Naive thymus-derived CD8-positive, alpha-beta T cell (primary cell): ENCODE data around the gene VWA3A. TPM values are rescaled to one million over a fixed set of nuclear protein-coding genes. Genes with fewer than 3 reads are reported as not detected.

Experiments
- ATAC-seq, 2 donors: fragments of 150-1000 bp; cut with Tn5 transposase in 1 of 2; sonication (Bioruptor Pico), chemical (Tn5 transposase) in 1 of 2; 1 replicate in 1 of 2; 2 replicates in 1 of 2; pipeline ENCODE4 v1.10.0; 2021; ENCODE audit warnings: mild to moderate bottlenecking in 2 of 2, moderate library complexity in 2 of 2
- POLR2A ChIA-PET: fragments of 350-600 bp; sonication (Branson Sonifier 250); formaldehyde crosslinking; loops from one replicate; lab custom pipeline; 2021; ENCODE audit warnings: antibody characterized with exemption; lab: Charles Lee
- DNase-seq, 10 donors: peaks; one replicate each; pipeline versions ENCODE4 v3.0.0 to v3.0.0-alpha.2; 2020 to 2022
- H3K27ac Mint-ChIP-seq, 10 donors: one replicate each; pipeline ENCODE4 v1.8.0; 2020 to 2022; ENCODE audit warnings: mild to moderate bottlenecking in 10 of 10, mixed read lengths in 10 of 10, moderate library complexity in 4 of 10, inconsistent platforms in 1 of 10
- H3K27me3 Mint-ChIP-seq, 5 donors: one replicate each; pipeline ENCODE4 v1.8.0; 2021 to 2022; ENCODE audit warnings: mixed read lengths in 5 of 5
- H3K36me3 Mint-ChIP-seq, 3 donors: one replicate each; pipeline ENCODE4 v1.8.0; 2020 to 2022; ENCODE audit warnings: mixed read lengths in 3 of 3, mild to moderate bottlenecking in 2 of 3, inconsistent platforms in 1 of 3
- H3K4me1 Mint-ChIP-seq, 4 donors: one replicate each; pipeline ENCODE4 v1.8.0; 2021 to 2022; ENCODE audit warnings: mixed read lengths in 4 of 4
- H3K4me3 Mint-ChIP-seq, 10 donors: one replicate each; pipeline ENCODE4 v1.8.0; 2020 to 2022; ENCODE audit warnings: mild to moderate bottlenecking in 10 of 10, mixed read lengths in 10 of 10, moderate library complexity in 6 of 10, inconsistent platforms in 1 of 10
- H3K9me3 Mint-ChIP-seq, 9 donors: one replicate each; pipeline ENCODE4 v1.8.0; 2020 to 2022; ENCODE audit warnings: mixed read lengths in 9 of 9, mild to moderate bottlenecking in 3 of 9, inconsistent platforms in 1 of 9, moderate library complexity in 1 of 9
- polyA plus RNA-seq, 3 donors: library from polyadenylated mRNA; unstranded; fragments of 300-500 nt; fragmentation: Illumina TruSeq; gene quantifications; one replicate each; pipeline ENCODE4 v1.2.3, GENCODE V29; 2021
- total RNA-seq, 8 experiments: library from RNA in 2 of 8; stranded (reverse) in 2 of 8; gene quantifications; one replicate each; pipeline ENCODE4 v1.2.3 and lab custom pipeline; 2021 to 2026

VWA3A gene
- total and polyA plus RNA-seq, 5 experiments from 2014 or later: 0.65 to 0.99 TPM; not detected in 3

DNA sequence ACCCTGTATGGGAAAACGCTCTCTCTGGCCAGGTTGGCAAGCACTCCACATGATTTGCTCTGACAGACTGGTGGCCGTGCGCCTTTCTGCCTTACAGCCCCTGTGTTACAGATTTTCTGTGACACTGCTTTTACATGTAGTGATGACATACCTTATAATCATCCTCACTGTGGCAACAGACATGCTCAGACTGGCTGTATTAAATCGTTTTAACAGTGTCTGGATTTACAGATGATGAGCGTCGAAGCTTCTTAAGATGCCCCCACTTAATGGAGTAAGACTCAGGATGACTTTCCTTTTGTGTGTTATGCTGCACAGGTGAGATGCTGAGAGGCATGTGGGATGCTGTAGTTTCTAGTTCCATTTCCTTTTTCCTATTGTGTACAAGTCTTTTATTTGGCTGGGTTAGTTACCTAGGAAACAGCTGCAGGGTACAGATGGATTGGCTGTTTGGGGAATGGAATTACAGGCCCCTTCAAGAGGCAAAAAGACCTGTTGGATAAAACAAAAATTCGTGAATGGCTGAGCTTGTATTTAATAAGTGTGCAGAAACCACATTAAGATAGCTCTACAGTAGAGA, 20.9 kb upstream of the VWA3A start:
- Mint-ChIP-seq H3K4me1 (peaks cover 0 to 5% (median 0%) of the 10 kb centered on the region in 4 donors), H3K36me3 (peaks cover 10 to 13% (median 11%) of the 10 kb centered on the region in 3 donors), H3K27ac (no peak overlapping the region), H3K9me3 (peaks cover 0 to 13% (median 6%) of the 10 kb centered on the region in 9 donors), H3K27me3 (no peaks in the 10 kb centered on the region), H3K4me3 (no peak overlapping the region)
- ATAC-seq (no peak), DNase-seq (no peak)
- POLR2A ChIA-PET: no interaction called here

DNA sequence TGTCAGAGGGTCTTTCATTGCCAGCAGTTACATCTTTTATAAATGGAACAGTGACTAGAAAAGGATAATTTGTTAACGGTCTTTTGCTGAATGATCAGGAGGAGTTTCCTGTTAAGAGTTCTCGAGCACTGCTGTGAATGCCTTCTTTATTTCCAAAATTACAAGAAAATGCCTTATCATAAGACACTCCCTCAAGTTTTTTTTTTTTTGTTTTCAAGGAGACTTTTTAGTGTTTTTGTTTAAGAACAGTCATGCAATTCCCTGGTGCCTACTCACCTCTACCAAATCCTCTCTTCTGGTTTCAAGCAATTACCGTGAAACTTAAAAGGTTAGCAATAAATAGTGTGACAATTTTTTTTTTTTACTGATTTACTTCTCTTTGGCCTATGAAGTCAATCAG, 19.0 kb upstream of the VWA3A start:
- Mint-ChIP-seq H3K4me3 (no peak overlapping the region), H3K27ac (peak overlapping the region in 4 of 10 donors; percentile 5 to 51 (median 36)), H3K27me3 (no peaks in the 10 kb centered on the region), H3K36me3 (peaks cover 0 to 3% (median 0%) of the 10 kb centered on the region in 3 donors), H3K4me1 (peaks cover 0 to 9% (median 1%) of the 10 kb centered on the region in 4 donors), H3K9me3 (peaks cover 0 to 2% (median 0%) of the 10 kb centered on the region in 9 donors)
- DNase-seq (no peak), ATAC-seq (no peak)
- POLR2A ChIA-PET: no interaction called here

DNA sequence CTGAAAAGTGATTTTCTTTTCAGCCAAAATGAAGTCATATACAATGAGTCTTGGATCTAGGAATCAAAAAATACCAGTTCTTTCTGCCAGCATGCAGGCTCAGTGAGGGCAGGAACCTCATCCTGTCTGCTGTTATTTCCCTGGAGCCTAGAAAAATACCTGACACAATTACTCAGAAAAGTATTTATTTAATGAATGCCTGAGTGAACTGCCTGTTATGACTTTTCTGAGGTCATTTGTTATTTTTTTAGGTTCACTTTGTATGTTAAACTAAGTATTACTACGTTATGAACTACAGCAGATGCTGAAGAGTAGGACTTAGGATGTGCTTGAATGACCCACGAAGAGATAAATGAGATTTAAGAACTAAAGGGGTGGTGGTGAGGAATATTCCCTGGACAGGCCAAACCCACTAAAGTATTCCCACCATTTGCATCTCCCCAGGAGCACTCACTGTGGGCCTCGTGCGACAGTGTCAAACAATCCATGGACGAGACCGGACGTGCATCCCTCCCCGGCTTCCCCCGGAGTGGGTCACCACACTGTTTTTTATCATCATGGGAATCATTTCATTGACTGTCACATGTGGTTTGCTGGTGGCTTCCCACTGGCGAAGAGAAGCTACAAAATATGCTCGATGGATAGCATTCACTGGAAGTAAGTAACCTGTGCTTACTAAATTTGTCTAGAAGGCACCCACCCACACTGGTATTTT, 17.1 kb upstream of the VWA3A start:
- Mint-ChIP-seq H3K27ac (peak overlapping the region in 2 of 10 donors; percentile 53 to 67), H3K4me3 (no peak overlapping the region), H3K4me1 (peaks cover 0 to 9% (median 1%) of the 10 kb centered on the region in 4 donors), H3K27me3 (no peaks in the 10 kb centered on the region), H3K9me3 (no peaks in the 10 kb centered on the region), H3K36me3 (peaks cover 0 to 7% (median 0%) of the 10 kb centered on the region in 3 donors)
- POLR2A ChIA-PET: no interaction called here
- ATAC-seq (no peak), DNase-seq (no peak)

DNA sequence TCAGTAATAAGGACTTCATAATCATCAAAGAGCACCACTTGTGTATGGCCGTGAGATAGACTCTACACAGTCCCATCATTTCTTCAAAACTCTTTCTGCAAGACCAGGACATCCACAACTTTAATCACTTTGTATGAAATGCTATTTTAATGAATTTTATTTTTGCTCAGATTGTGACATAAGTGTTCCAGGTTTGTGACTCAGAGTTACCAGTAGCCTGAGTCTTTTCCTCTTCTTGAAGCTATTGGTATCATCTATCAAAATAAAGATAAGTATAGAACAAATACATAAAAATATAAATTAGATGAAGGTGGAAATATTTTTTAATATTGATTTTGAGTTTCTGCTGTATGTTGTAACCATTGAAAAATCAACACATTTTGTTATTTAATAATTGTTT, 16.6 kb upstream of the VWA3A start:
- Mint-ChIP-seq H3K36me3 (peaks cover 0 to 10% (median 0%) of the 10 kb centered on the region in 3 donors), H3K27ac (peak overlapping the region in 2 of 10 donors; percentile 47 to 53), H3K4me1 (peaks cover 0 to 9% (median 1%) of the 10 kb centered on the region in 4 donors), H3K27me3 (no peaks in the 10 kb centered on the region), H3K9me3 (no peaks in the 10 kb centered on the region), H3K4me3 (no peak overlapping the region)
- POLR2A ChIA-PET: no interaction called here
- DNase-seq (no peak), ATAC-seq (no peak)

DNA sequence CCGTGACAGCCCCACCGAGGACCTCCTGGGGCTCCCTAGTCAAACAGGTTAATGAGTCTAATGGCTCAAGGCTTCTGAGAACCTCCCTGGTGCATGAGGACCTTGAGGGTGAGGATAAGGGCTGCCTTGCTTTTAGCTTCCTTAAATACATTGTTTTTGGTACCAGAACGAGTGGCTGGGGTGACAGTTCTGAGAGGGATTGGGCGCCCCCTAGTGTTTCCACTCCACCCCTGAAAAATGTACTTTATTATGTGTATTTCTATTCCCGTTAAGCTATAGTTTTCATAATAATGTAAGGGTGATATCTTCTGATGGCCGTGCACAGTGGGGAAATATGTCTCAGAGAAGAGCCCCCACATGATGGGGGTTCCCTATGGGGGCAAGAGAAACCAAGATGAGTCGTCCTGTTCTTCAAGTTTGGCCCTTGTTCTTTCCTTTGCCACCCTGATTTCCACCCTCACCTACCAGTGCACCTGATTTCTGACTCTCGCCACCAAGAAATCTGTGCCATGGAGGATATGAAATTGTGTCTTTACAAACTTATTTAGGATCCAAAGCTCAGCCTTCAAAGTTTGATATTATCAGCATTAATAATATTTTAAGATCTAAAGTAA, 14.5 kb upstream of the VWA3A start:
- peaks cover 0 to 16% (median 2%) of the 10 kb centered on the region in 3 donors for H3K36me3 Mint-ChIP-seq
- peak; percentile 69 to 75 for ATAC-seq
- DNase-seq: peak; percentile 41 to 76 (median 66)
- H3K4me1 Mint-ChIP-seq: peaks cover 0 to 8% (median 1%) of the 10 kb centered on the region in 4 donors
- H3K27me3 Mint-ChIP-seq: no peaks in the 10 kb centered on the region
- no peak overlapping the region for H3K4me3 Mint-ChIP-seq
- POLR2A ChIA-PET: interaction anchor here (0.6 to 1.3 kb wide), 6 partner anchors 69 to 162 kb away, joined by 3 to 6 read pairs (median 4); partner anchors contain the start of gene MOSMO
- no peaks in the 10 kb centered on the region for H3K9me3 Mint-ChIP-seq
- H3K27ac Mint-ChIP-seq: peak overlapping the region in 2 of 10 donors; percentile 40 to 87

DNA sequence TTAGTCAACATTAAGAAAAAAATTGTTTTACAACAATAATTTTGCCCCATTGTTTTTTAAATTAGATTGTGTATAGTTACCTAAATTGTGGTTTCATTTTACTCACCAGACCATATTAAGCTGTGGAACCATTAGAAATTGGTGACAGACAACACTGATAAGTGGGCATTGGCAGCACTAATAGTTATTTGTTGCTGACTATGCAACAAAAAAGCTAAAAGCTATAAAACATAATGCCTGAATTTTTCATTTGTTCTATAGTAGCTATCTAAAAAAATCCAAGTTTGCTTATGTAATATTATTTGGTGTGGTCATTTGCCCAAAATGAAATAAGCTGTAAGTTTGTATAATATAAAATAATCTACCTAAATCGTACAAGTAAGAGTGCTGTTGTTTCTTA, 13.7 kb upstream of the VWA3A start:
- peaks cover 0 to 16% (median 2%) of the 10 kb centered on the region in 3 donors for H3K36me3 Mint-ChIP-seq
- ATAC-seq: no peak
- POLR2A ChIA-PET: interaction anchor here (1.3 kb wide), 1 partner anchor 71 kb away, joined by 4 read pairs; the partner anchor contains the start of gene MOSMO

DNA sequence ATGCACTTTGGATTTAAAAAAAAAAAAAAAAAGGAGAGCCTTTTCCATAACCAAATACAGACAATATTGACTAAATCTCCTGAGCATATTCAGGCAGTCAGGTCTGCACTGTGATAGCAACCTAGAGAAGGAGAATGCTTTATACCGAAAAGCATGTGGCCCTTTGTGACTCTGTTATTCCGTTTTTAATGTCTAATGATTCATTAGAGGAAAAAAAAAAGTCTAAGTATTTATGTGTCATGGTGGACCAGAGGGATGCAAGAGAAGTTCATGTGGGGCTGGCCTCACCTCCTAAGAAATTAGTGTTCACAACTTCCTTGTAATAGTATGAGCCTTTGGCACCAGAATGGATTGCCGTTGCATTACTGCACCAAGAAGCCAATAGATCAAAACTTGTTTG, 11.3 kb upstream of the VWA3A start:
- H3K9me3 Mint-ChIP-seq: no peaks in the 10 kb centered on the region
- H3K27ac Mint-ChIP-seq: peak overlapping the region in 1 of 10 donors; percentile 58
- DNase-seq (no peak), ATAC-seq (no peak)
- peaks cover 0 to 4% (median 1%) of the 10 kb centered on the region in 4 donors for H3K4me1 Mint-ChIP-seq
- no peak overlapping the region for H3K4me3 Mint-ChIP-seq
- H3K36me3 Mint-ChIP-seq: peaks cover 0 to 26% (median 4%) of the 10 kb centered on the region in 3 donors
- POLR2A ChIA-PET: no interaction called here
- no peaks in the 10 kb centered on the region for H3K27me3 Mint-ChIP-seq

More for the DNA sequence above, 13.7 kb upstream of the VWA3A start:
- peaks cover 0 to 7% (median 1%) of the 10 kb centered on the region in 4 donors for H3K4me1 Mint-ChIP-seq
- H3K27me3 Mint-ChIP-seq: no peaks in the 10 kb centered on the region
- no peak overlapping the region for H3K4me3 Mint-ChIP-seq
- DNase-seq: no peak
- H3K27ac Mint-ChIP-seq: no peak overlapping the region
- no peaks in the 10 kb centered on the region for H3K9me3 Mint-ChIP-seq

DNA sequence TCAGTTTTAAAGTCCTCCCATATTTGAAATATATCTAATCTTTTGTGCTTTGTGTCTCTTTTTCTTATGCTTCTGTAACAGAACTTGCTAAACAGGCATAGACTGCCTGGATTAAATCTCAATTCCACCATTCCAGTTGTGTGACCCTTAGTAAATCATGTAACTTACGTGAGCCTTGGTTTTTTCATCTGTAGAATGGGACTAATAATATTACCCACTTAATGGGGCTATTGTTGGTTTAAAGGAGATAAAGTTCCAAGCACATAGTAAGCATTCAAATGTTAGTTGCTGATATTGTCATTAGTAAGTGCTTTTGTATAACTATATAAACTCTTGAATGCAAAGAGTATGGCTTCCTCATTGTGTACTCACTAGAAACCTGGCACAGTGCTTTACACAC, 5.9 kb upstream of the VWA3A start:
- no peaks in the 10 kb centered on the region for H3K9me3 Mint-ChIP-seq
- POLR2A ChIA-PET: no interaction called here
- no peaks in the 10 kb centered on the region for H3K27me3 Mint-ChIP-seq
- H3K27ac Mint-ChIP-seq: peak overlapping the region in 3 of 10 donors; percentile 17 to 21 (median 18)
- ATAC-seq: no peak
- no peaks in the 10 kb centered on the region for H3K4me1 Mint-ChIP-seq
- no peak overlapping the region for H3K4me3 Mint-ChIP-seq
- DNase-seq: no peak
- H3K36me3 Mint-ChIP-seq: peaks cover 0 to 26% (median 5%) of the 10 kb centered on the region in 3 donors

DNA sequence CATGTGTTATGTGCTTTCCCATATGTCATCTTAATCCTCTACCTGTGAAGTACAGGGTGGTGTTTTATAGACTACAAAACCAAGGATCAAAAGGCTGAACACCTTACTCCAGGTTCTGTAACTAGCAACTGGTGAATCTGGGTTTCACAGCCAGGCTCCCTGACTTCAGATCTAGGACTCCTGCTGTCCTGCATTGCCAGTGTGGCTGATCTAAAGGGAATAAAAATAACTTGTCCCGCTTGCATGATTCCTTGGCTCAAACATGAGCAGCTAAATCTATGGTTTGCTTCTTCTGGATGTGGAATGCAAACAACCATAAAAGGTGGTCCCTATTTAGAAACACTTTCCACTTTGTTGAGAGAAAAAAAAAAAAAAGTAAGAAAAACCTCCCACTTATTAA, 3.7 kb upstream of the VWA3A start:
- DNase-seq (no peak), ATAC-seq (no peak)
- peak overlapping the region in 3 of 10 donors; percentile 18 to 71 (median 55) for H3K27ac Mint-ChIP-seq
- no peaks in the 10 kb centered on the region for H3K27me3 Mint-ChIP-seq
- POLR2A ChIA-PET: no interaction called here
- no peak overlapping the region for H3K4me3 Mint-ChIP-seq
- peaks cover 0 to 24% (median 5%) of the 10 kb centered on the region in 3 donors for H3K36me3 Mint-ChIP-seq
- no peaks in the 10 kb centered on the region for H3K4me1 Mint-ChIP-seq
- no peaks in the 10 kb centered on the region for H3K9me3 Mint-ChIP-seq

DNA sequence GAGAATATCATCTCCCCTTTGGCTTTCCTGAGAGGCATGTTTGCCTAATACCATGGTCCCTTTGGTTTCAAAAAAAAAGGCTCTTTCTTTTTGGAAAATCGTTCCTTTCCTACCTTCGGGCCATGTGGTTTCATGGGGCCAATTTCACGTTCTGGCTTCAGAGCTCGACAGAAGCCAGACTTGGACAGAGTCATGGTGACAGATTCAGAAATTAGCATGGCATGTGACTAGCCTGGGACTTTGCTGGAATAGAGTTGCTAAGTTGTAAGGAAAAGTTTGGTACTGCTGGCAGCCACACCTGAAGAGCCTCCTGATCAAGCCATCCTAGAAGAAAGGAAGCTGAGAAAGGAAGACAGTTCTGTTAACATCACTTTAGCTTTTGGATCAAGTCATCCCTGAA, 2.4 kb upstream of the VWA3A start:
- Mint-ChIP-seq H3K27ac (no peak overlapping the region), H3K4me3 (no peak overlapping the region), H3K36me3 (peaks cover 0 to 20% (median 3%) of the 10 kb centered on the region in 3 donors), H3K4me1 (no peaks in the 10 kb centered on the region), H3K9me3 (no peaks in the 10 kb centered on the region), H3K27me3 (peaks cover 0 to 4% (median under 1%) of the 10 kb centered on the region in 5 donors)
- DNase-seq: no peak
- no peak for ATAC-seq
- POLR2A ChIA-PET: no interaction called here

DNA sequence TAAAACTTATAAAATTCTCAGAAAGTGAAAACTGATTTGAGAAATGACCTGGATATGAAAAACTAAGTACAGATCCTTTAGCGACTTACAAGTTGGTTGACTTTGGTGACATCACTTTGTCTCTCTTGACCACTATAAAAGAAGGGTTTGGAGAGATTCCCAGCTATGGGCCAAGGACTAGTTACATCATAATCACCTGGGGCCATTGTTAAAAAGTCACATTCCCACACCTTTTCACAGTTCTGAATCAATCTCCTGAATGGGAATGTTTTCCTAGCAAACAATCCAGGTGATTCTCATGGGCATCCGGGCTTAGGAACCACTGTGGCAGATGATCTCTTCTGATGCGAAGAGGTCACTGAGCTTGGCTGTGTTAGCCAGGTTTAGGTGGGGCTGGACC, 620 bp upstream of the VWA3A start:
- peak overlapping the region in 1 of 10 donors; percentile 63 for H3K27ac Mint-ChIP-seq

DNA sequence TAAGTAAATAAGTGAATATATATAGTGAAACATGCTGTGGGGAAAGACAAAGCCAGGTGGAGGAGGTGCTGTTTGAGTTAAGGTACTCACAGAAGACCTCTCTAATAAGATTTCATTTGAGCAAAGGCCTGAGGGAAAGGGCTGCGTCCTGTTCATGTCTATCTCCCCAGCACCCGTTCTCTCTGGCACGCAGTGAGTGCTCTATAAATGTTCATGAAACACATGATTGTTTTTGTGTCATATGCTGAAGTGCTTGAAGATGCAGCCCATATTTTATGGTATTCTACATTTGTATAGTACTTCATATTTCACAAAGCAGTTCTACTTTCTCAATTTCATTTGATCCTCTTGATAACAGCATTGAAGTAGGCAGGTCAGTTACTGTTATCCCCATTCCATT, 990 bp downstream of the VWA3A start:
- POLR2A ChIA-PET: no interaction called here
- no peak overlapping the region for H3K27ac Mint-ChIP-seq

More for the DNA sequence above, 620 bp upstream of the VWA3A start:
- H3K9me3 Mint-ChIP-seq: no peaks in the 10 kb centered on the region
- ATAC-seq (no peak), DNase-seq (no peak)
- POLR2A ChIA-PET: no interaction called here
- peaks cover 0 to 5% (median 3%) of the 10 kb centered on the region in 3 donors for H3K36me3 Mint-ChIP-seq
- H3K27me3 Mint-ChIP-seq: peaks cover 3 to 19% (median 11%) of the 10 kb centered on the region in 5 donors
- H3K4me3 Mint-ChIP-seq: no peak overlapping the region
- H3K4me1 Mint-ChIP-seq: no peaks in the 10 kb centered on the region

More for the DNA sequence above, 990 bp downstream of the VWA3A start:
- Mint-ChIP-seq H3K9me3 (no peaks in the 10 kb centered on the region), H3K36me3 (peaks cover 0 to 3% (median under 1%) of the 10 kb centered on the region in 3 donors), H3K27me3 (peaks cover 5 to 24% (median 19%) of the 10 kb centered on the region in 5 donors), H3K4me3 (no peak overlapping the region), H3K4me1 (no peaks in the 10 kb centered on the region)
- no peak for DNase-seq
- no peak for ATAC-seq
